Renal pelvis (tissue), 3 donors: ENCODE data around the gene P3H1. TPM values are rescaled to one million over a fixed set of nuclear protein-coding genes. Genes with fewer than 3 reads are reported as not detected.

Experiments used
- polyA plus RNA-seq, 3 donors: library from polyadenylated mRNA; unstranded; fragments of 120-200 nt; gene quantifications; one replicate each; pipeline ENCODE4 v1.2.1, GENCODE V29; 2013; ENCODE audit not compliant: insufficient read length in 3 of 3

The P3H1 gene
- polyA plus RNA-seq, 3 donors, result 68.8 to 73.5 (median 69.0) TPM

Other genes starting within 250 kb of the P3H1 start
- gene PPIH, start 108.6 kb downstream of the P3H1 start, polyA plus RNA-seq, result 10 to 100 TPM; 56.6 to 59.5 (median 57.1) TPM
- gene YBX1, start 84.6 kb downstream of the P3H1 start, polyA plus RNA-seq, result 100 to 1,000 TPM; 628 to 660 (median 641) TPM
- gene CLDN19, start 26.8 kb downstream of the P3H1 start, polyA plus RNA-seq, result 100 to 1,000 TPM in 2 of 3 donors, 10 to 100 TPM in 1; 92.5 to 133 (median 119) TPM
- 10 to 100 TPM; 10.2 to 15.3 (median 12.5) TPM for gene C1orf50, start 221 bp upstream of the P3H1 start, polyA plus RNA-seq
- gene TMEM269, start 18.0 kb upstream of the P3H1 start, polyA plus RNA-seq, result 1 to 10 TPM in 2 of 3 donors, under 1 TPM in 1; 0.75 to 1.2 (median 1.0) TPM
- 10 to 100 TPM; 19.5 to 26.1 (median 24.3) TPM for gene ERMAP, start 50.1 kb upstream of the P3H1 start, polyA plus RNA-seq
- 10 to 100 TPM; 64.1 to 68.3 (median 64.4) TPM for gene SVBP, start 50.4 kb upstream of the P3H1 start, polyA plus RNA-seq
- 10 to 100 TPM; 19.7 to 24.6 (median 21.7) TPM for gene ZNF691, start 79.6 kb upstream of the P3H1 start, polyA plus RNA-seq
- gene SLC2A1, start 191.8 kb upstream of the P3H1 start, polyA plus RNA-seq, result 10 to 100 TPM; 44.5 to 48.1 (median 45.5) TPM